K562 (cell line): ENCODE measurements around the gene SFSWAP. TPM values are rescaled to one million over a fixed set of nuclear protein-coding genes. Genes with fewer than 3 reads are reported as not detected.

Experiments used
- ARID4B ChIP-seq: sonication (generic); formaldehyde crosslinking; IDR thresholded peaks from 2 replicates; pipeline ENCODE4 v1.8.0; 2022; ENCODE audit warnings: mild to moderate bottlenecking, missing genetic modification reagents
- CHD1 ChIP-seq: fragments of 200-600 bp; sonication (generic); IDR thresholded peaks from one replicate; pipeline ENCODE4 v1.6.1; 2012; ENCODE audit warnings: mild to moderate bottlenecking, moderate library complexity, low read length, inconsistent platforms
- HMGN3 ChIP-seq: IDR thresholded peaks from 2 replicates; pipeline ENCODE4 v1.6.1; 2011; ENCODE audit warnings: borderline replicate concordance, low read depth, mild to moderate bottlenecking, mixed read lengths, low read length; ENCODE audit not compliant: insufficient read length; ENCODE audit errors: extremely low read depth
- IFI16 ChIP-seq: fragments of 250-450 bp; sonication (Bioruptor Pico); IDR thresholded peaks from 2 replicates; pipeline ENCODE4 v2.1.2; 2022; ENCODE audit warnings: mild to moderate bottlenecking, inconsistent platforms
- JUNB ChIP-seq: fragments of 450-650 bp; formaldehyde crosslinking; conservative IDR thresholded peaks from 2 replicates; pipeline ENCODE4 v1.4.0; 2020; ENCODE audit warnings: mild to moderate bottlenecking
- MAZ ChIP-seq, 2 experiments: fragments of 450-650 bp in 1 of 2; sonication (generic) in 1 of 2; formaldehyde crosslinking; IDR thresholded peaks in 1 of 2; conservative IDR thresholded peaks in 1 of 2; 2 replicates each; pipeline versions ENCODE4 v1.4.0 to v1.5.0; 2020; ENCODE audit warnings: mild to moderate bottlenecking in 1 of 2, missing genetic modification reagents in 1 of 2
- ZBTB1 ChIP-seq: sonication (generic); formaldehyde crosslinking; IDR thresholded peaks from 2 replicates; pipeline ENCODE4 v1.8.1; 2023; ENCODE audit warnings: missing genetic modification reagents, low read depth, mild to moderate bottlenecking, borderline replicate concordance
- ZNF316 ChIP-seq: fragments of 450-650 bp; IDR thresholded peaks from 2 replicates; pipeline ENCODE4 v1.6.1; 2016
- polyA plus RNA-seq, 8 experiments: library from polyadenylated mRNA; depleted of rRNA in 4 of 8; stranded (reverse) in 5 of 8; unstranded in 3 of 8; fragments of >200 nt; fragmentation: Nextera tagmentation in 2 of 8; fragmentation: Illumina TruSeq in 1 of 8; extraction: Ambion mirVana in 2 of 8; extraction: Trizol in 1 of 8; gene quantifications; 2 replicates each; pipeline versions ENCODE4 v1.2.1 to v1.2.3, GENCODE V29; 2011 to 2014; ENCODE audit warnings: inconsistent platforms in 1 of 8, missing spikeins in 1 of 8
- total RNA-seq, 7 experiments: library from RNA; depleted of rRNA in 6 of 7; stranded (reverse); fragments of >200 nt in 6 of 7; fragmentation: Illumina TruSeq in 2 of 7; extraction: Trizol in 2 of 7; gene quantifications; 2 replicates each; pipeline versions ENCODE4 v1.2.1 to v1.2.3, GENCODE V29; 2011 to 2021; ENCODE audit warnings: low replicate concordance in 1 of 7
- TF ChIP-seq, protein P1 (sequence below): sonication (generic); formaldehyde crosslinking; IDR thresholded peaks from 2 replicates; pipeline ENCODE4 v1.8.0; 2022; ENCODE audit warnings: mild to moderate bottlenecking, missing genetic modification reagents
- TF ChIP-seq, protein P2 (sequence below): fragments of 200-800 bp; sonication (Bioruptor generic); IDR thresholded peaks from 2 replicates; pipeline ENCODE4 v1.6.1; 2017; ENCODE audit warnings: missing genetic modification characterization, missing compliant biosample characterization
- TF ChIP-seq, protein P3 (sequence below): fragments of 200-800 bp; sonication (Bioruptor generic); IDR thresholded peaks from 2 replicates; pipeline ENCODE4 v1.6.1; 2016; ENCODE audit warnings: missing genetic modification characterization, missing compliant biosample characterization
- TF ChIP-seq, protein P4 (sequence below): fragments of 450-650 bp; formaldehyde crosslinking; IDR thresholded peaks from 2 replicates; pipeline ENCODE4 v1.4.0; 2022; ENCODE audit warnings: mild to moderate bottlenecking, moderate library complexity

SFSWAP gene
- total and polyA plus RNA-seq, 9 of the 15 experiments (the other 6 are each of a cell fraction or from before 2014, with no cell fraction given) = 2.4 to 60.4 (median 32.6) TPM

- TF ChIP-seq, protein P1, sequence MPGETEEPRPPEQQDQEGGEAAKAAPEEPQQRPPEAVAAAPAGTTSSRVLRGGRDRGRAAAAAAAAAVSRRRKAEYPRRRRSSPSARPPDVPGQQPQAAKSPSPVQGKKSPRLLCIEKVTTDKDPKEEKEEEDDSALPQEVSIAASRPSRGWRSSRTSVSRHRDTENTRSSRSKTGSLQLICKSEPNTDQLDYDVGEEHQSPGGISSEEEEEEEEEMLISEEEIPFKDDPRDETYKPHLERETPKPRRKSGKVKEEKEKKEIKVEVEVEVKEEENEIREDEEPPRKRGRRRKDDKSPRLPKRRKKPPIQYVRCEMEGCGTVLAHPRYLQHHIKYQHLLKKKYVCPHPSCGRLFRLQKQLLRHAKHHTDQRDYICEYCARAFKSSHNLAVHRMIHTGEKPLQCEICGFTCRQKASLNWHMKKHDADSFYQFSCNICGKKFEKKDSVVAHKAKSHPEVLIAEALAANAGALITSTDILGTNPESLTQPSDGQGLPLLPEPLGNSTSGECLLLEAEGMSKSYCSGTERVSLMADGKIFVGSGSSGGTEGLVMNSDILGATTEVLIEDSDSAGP (CRISPR knock-in tag) = peak; percentile 98
- TF ChIP-seq IFI16 (CRISPR knock-in tag) (no peak), MAZ (CRISPR knock-in tag; conservative IDR thresholded peaks at IDR 0.05 in 1 of 2, IDR thresholded peaks at IDR 0.05 in 1 of 2) (peak; percentile 21 to 38; a peak in 3 of 4 replicates), ZNF316 (no peak), HMGN3 (peak; percentile 46), JUNB (CRISPR knock-in tag) (no peak), ARID4B (no peak), ZBTB1 (CRISPR knock-in tag) (no peak), CHD1 (no peak)
- TF ChIP-seq, protein P2, sequence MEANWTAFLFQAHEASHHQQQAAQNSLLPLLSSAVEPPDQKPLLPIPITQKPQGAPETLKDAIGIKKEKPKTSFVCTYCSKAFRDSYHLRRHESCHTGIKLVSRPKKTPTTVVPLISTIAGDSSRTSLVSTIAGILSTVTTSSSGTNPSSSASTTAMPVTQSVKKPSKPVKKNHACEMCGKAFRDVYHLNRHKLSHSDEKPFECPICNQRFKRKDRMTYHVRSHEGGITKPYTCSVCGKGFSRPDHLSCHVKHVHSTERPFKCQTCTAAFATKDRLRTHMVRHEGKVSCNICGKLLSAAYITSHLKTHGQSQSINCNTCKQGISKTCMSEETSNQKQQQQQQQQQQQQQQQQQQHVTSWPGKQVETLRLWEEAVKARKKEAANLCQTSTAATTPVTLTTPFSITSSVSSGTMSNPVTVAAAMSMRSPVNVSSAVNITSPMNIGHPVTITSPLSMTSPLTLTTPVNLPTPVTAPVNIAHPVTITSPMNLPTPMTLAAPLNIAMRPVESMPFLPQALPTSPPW (CRISPR knock-in tag) = peak; percentile 32; the same call in 1 of the 2 replicates
- TF ChIP-seq, protein P3, sequence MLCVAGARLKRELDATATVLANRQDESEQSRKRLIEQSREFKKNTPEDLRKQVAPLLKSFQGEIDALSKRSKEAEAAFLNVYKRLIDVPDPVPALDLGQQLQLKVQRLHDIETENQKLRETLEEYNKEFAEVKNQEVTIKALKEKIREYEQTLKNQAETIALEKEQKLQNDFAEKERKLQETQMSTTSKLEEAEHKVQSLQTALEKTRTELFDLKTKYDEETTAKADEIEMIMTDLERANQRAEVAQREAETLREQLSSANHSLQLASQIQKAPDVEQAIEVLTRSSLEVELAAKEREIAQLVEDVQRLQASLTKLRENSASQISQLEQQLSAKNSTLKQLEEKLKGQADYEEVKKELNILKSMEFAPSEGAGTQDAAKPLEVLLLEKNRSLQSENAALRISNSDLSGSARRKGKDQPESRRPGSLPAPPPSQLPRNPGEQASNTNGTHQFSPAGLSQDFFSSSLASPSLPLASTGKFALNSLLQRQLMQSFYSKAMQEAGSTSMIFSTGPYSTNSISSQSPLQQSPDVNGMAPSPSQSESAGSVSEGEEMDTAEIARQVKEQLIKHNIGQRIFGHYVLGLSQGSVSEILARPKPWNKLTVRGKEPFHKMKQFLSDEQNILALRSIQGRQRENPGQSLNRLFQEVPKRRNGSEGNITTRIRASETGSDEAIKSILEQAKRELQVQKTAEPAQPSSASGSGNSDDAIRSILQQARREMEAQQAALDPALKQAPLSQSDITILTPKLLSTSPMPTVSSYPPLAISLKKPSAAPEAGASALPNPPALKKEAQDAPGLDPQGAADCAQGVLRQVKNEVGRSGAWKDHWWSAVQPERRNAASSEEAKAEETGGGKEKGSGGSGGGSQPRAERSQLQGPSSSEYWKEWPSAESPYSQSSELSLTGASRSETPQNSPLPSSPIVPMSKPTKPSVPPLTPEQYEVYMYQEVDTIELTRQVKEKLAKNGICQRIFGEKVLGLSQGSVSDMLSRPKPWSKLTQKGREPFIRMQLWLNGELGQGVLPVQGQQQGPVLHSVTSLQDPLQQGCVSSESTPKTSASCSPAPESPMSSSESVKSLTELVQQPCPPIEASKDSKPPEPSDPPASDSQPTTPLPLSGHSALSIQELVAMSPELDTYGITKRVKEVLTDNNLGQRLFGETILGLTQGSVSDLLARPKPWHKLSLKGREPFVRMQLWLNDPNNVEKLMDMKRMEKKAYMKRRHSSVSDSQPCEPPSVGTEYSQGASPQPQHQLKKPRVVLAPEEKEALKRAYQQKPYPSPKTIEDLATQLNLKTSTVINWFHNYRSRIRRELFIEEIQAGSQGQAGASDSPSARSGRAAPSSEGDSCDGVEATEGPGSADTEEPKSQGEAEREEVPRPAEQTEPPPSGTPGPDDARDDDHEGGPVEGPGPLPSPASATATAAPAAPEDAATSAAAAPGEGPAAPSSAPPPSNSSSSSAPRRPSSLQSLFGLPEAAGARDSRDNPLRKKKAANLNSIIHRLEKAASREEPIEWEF = no peak
- TF ChIP-seq, protein P4, sequence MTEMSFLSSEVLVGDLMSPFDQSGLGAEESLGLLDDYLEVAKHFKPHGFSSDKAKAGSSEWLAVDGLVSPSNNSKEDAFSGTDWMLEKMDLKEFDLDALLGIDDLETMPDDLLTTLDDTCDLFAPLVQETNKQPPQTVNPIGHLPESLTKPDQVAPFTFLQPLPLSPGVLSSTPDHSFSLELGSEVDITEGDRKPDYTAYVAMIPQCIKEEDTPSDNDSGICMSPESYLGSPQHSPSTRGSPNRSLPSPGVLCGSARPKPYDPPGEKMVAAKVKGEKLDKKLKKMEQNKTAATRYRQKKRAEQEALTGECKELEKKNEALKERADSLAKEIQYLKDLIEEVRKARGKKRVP (CRISPR knock-in tag) = no peak
Observed at GRCh38 chr12:131827961-131828534, 117.2 kb downstream of the SFSWAP start, which contains the start of gene MMP17 (continued).
